OCI-LY3 (cell line): ENCODE results near the gene GRXCR2.

Source experiments
- H2AFZ ChIP-seq: fragments of 200-600, 300-600 bp; shearing (Covaris generic); 2 replicates; pipeline ENCODE4 v1.6.0; 2014; ENCODE audit warnings: antibody characterized with exemption, low read depth, low read length
- H3K27ac ChIP-seq: fragments of 200-600, 300-600 bp; sonication (generic); 2 replicates; pipeline ENCODE4 v1.5.1; 2014; ENCODE audit warnings: mild to moderate bottlenecking, low read length, moderate library complexity, mixed read lengths
- H3K27me3 ChIP-seq: fragments of 200-600, 300-600 bp; sonication (generic); 2 replicates; pipeline ENCODE4 v1.6.1; 2014; ENCODE audit warnings: low read depth, low read length, mixed read lengths
- H3K36me3 ChIP-seq: fragments of 200-600, 300-600 bp; sonication (generic); replicated peaks from 2 replicates; pipeline ENCODE3; 2014; ENCODE audit warnings: low read depth, low read length, mixed read lengths
- H3K4me1 ChIP-seq: fragments of 300-600, 200-600 bp; sonication (generic); 2 replicates; pipeline ENCODE4 v1.6.1; 2014; ENCODE audit warnings: low read length, mixed read lengths
- H3K4me2 ChIP-seq: fragments of 200-600, 300-600 bp; sonication (generic); 2 replicates; pipeline ENCODE4 v1.6.1; 2014; ENCODE audit warnings: low read length, mixed read lengths
- H3K4me3 ChIP-seq: fragments of 300-600, 200-600 bp; sonication (generic); 2 replicates; pipeline ENCODE4 v1.5.1; 2014; ENCODE audit warnings: antibody characterized with exemption, mild to moderate bottlenecking, low read length, moderate library complexity
- H3K79me2 ChIP-seq: fragments of 300-600, 200-600 bp; shearing (Covaris generic); 2 replicates; pipeline ENCODE4 v1.6.1; 2014; ENCODE audit warnings: mild to moderate bottlenecking, low read length, mixed read lengths
- H3K9ac ChIP-seq: fragments of 300-600, 200-600 bp; shearing (Covaris generic); 2 replicates; pipeline ENCODE4 v1.6.0; 2014; ENCODE audit warnings: mild to moderate bottlenecking, low read length, moderate library complexity
- H3K9me3 ChIP-seq: fragments of 200-600, 300-600 bp; shearing (Covaris generic); 2 replicates; pipeline ENCODE4 v1.6.1; 2014; ENCODE audit warnings: low read length, mixed read lengths; ENCODE audit not compliant: insufficient read depth
- H4K20me1 ChIP-seq: fragments of 200-600, 300-600 bp; sonication (generic); 2 replicates; pipeline ENCODE4 v1.6.1; 2016; ENCODE audit warnings: low read length, mixed read lengths; ENCODE audit not compliant: insufficient read depth
- CTCF ChIP-seq: fragments of 200-600, 300-600 bp; sonication (generic); IDR thresholded peaks from 2 replicates; pipeline ENCODE4 v1.5.1; 2014; ENCODE audit warnings: antibody characterized with exemption, low read length, low read depth
- EZH2phosphoT487 ChIP-seq: fragments of 200-600 bp; shearing (Covaris generic); IDR thresholded peaks from 2 replicates; pipeline ENCODE4 v1.6.1; 2018; ENCODE audit warnings: antibody characterized with exemption, mixed run types, low read depth

The GRXCR2 gene

DNA sequence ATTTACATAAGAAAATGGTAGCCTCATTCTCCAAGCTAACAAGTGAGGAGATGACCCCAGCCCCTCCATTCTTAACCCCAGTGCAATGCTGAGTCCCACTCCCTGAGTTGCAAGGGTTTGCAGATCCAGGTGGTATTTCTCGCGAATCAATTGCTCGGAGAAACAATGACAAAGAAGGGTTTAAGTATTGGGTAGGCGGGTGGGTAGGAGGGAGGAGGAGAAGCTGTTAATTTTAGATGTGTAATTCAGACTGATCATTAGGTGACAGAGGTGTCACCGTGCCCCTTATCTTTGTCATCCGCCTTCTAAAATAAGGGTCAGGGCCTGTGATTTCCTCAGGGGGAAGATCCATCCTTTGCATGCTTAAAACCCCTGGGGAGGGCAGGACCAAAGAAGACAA, 46.6 kb upstream of the GRXCR2 start:
- H3K9ac ChIP-seq = no peak overlapping the region

DNA sequence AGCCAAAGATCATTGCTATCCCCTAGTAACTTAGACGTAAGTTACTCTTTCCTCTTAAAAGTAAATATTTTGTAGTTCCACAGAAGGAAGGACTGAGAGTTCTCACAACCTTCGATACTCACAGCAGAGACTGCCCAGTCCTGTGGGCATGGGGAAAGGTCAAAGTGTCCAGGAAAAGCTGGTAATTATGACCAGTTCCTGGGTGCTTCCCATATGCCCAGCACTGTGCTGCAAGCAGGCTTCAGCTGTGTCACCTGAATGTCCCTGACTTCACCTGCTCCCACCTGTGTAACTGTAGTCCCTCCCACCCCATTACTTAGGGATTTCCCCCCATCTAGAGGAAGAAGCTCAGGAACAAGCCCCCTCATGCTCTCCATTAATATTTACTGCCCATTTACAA, 45.6 kb upstream of the GRXCR2 start:
- H3K4me2 ChIP-seq = no peak overlapping the region

More for the DNA sequence above, 46.6 kb upstream of the GRXCR2 start:
- Histone ChIP-seq H3K27me3 (0 out of 2 replicates have a peak, but pooled peaks cover 2% of the 10 kb centered on the region), H3K27ac (no peak overlapping the region), H2AFZ (no peak overlapping the region), H3K79me2 (no peaks in the 10 kb centered on the region), H3K9me3 (no peaks in the 10 kb centered on the region), H3K4me2 (no peak overlapping the region), H3K4me1 (no peaks in the 10 kb centered on the region), H3K4me3 (no peak overlapping the region), H3K36me3 (no peaks in the 10 kb centered on the region), H4K20me1 (no peaks in the 10 kb centered on the region)
- TF ChIP-seq CTCF (no peak), EZH2phosphoT487 (no peak)

GRCh38 chr5:145917288-145917687, 44.5 kb upstream of the GRXCR2 start:
- H3K36me3 ChIP-seq = no peaks in the 10 kb centered on the region
- TF ChIP-seq EZH2phosphoT487 = no peak
- no peak for TF ChIP-seq CTCF
- H3K9ac ChIP-seq = no peak overlapping the region
- H3K27me3 ChIP-seq = 0 out of 2 replicates have a peak, but pooled peaks cover 2% of the 10 kb centered on the region
- no peaks in the 10 kb centered on the region for H3K79me2 ChIP-seq
- no peaks in the 10 kb centered on the region for H4K20me1 ChIP-seq
- no peak overlapping the region for H3K4me2 ChIP-seq
- no peak overlapping the region for H3K27ac ChIP-seq
- no peak overlapping the region for H3K4me3 ChIP-seq
- no peaks in the 10 kb centered on the region for H3K4me1 ChIP-seq
- no peaks in the 10 kb centered on the region for H3K9me3 ChIP-seq
- H2AFZ ChIP-seq = no peak overlapping the region

More for the DNA sequence above, 45.6 kb upstream of the GRXCR2 start:
- Histone ChIP-seq H3K79me2 (no peaks in the 10 kb centered on the region), H3K27me3 (0 out of 2 replicates have a peak, but pooled peaks cover 2% of the 10 kb centered on the region), H3K9me3 (no peaks in the 10 kb centered on the region), H4K20me1 (no peaks in the 10 kb centered on the region), H3K9ac (no peak overlapping the region), H2AFZ (no peak overlapping the region), H3K36me3 (no peaks in the 10 kb centered on the region), H3K27ac (no peak overlapping the region), H3K4me1 (no peaks in the 10 kb centered on the region), H3K4me3 (no peak overlapping the region)
- TF ChIP-seq EZH2phosphoT487 (no peak), CTCF (no peak)

- H3K9me3 ChIP-seq = no peaks in the 10 kb centered on the region
- H3K79me2 ChIP-seq = no peaks in the 10 kb centered on the region
- no peak overlapping the region for H3K4me2 ChIP-seq
- H3K4me3 ChIP-seq = no peak overlapping the region
- TF ChIP-seq EZH2phosphoT487 (no peak), CTCF (no peak)
- no peaks in the 10 kb centered on the region for H4K20me1 ChIP-seq
- no peak overlapping the region for H3K27ac ChIP-seq
- 0 out of 2 replicates have a peak, but pooled peaks cover 2% of the 10 kb centered on the region for H3K27me3 ChIP-seq
- H3K9ac ChIP-seq = no peak overlapping the region
- no peak overlapping the region for H2AFZ ChIP-seq
- no peaks in the 10 kb centered on the region for H3K4me1 ChIP-seq
- no peaks in the 10 kb centered on the region for H3K36me3 ChIP-seq
Measured at GRCh38 chr5:145915970-145916638, 43.3 kb upstream of the GRXCR2 start.
